ENCODE data around the gene FAM83E. TPM values are rescaled to one million over a fixed set of nuclear protein-coding genes. Genes with fewer than 3 reads are reported as not detected.

The FAM83E gene
- polyA plus RNA-seq, 2 of the 4 experiments (the other 2 are of a cell fraction), result 0.16 to 0.41 TPM

- Histone ChIP-seq H3K4me3 (no peak overlapping the region), H3K9me3 (no peaks in the 10 kb centered on the region), H3K4me2 (no peak overlapping the region), H3K4me1 (peaks cover 14% of the 10 kb centered on the region), H3K27ac (no peak overlapping the region)
- 79% methylated on average over 18 of the region's 30 CpGs for WGBS (ENCODE audit: missing lambda C conversion rate)
- TF ChIP-seq CTCF (IDR thresholded peaks at IDR 0.05) (no peak), KDM1A (IDR thresholded peaks at IDR 0.05; ENCODE audit: low read depth) (no peak), HDAC2 (IDR thresholded peaks at IDR 0.05) (no peak), CHD2 (IDR thresholded peaks at IDR 0.05; ENCODE audit: low read length, partially characterized antibody) (no peak)
- FAIRE-seq (no peak), ATAC-seq (peak; percentile 25 to 26; a peak in 3 of 6 replicates), DNase-seq (ENCODE audit: low read depth in 1 of 2, low spot score in 1 of 2) (no peak)
- CTCF ChIA-PET, result interaction anchor here (1.0 to 18.9 kb wide), 5 partner anchors 9 to 110 kb away, joined by 3 to 396 read pairs (median 7); no protein-coding TSS in a partner anchor
- POLR2A ChIA-PET, result no interaction called here
Measured at GRCh38 chr19:48598996-48599700, 15.7 kb downstream of the FAM83E start.

- no peak for TF ChIP-seq HOXB13 (CRISPR knock-in tag; IDR thresholded peaks at IDR 0.05; ENCODE audit: low read depth)
- TF ChIP-seq FOXS1 (CRISPR knock-in tag; IDR thresholded peaks at IDR 0.05), result no peak
- TF ChIP-seq KDM5A (IDR thresholded peaks at IDR 0.05), result no peak
- TF ChIP-seq ZFP36 (IDR thresholded peaks at IDR 0.05; ENCODE audit: borderline replicate concordance, partially characterized antibody), result peak; percentile 8
- FAIRE-seq, result no peak
- no peak for DNase-seq (ENCODE audit: low read depth in 1 of 2, low spot score in 1 of 2)
- Histone ChIP-seq H3K4me3 (no peak overlapping the region), H3K4me1 (peaks cover 3% of the 10 kb centered on the region), H3K27ac (no peak overlapping the region), H3K4me2 (no peak overlapping the region), H3K9me3 (no peaks in the 10 kb centered on the region)
- ChIA-PET POLR2A (no interaction called here), CTCF (interaction anchor here (0.7 to 1.7 kb wide), 6 partner anchors 8 to 107 kb away, joined by 3 to 8 read pairs (median 4); no protein-coding TSS in a partner anchor)
- ATAC-seq, result no peak
- WGBS (ENCODE audit: missing lambda C conversion rate), result 84% methylated on average over 39 of the region's 39 CpGs
Measured at GRCh38 chr19:48596679-48597465, 18.0 kb downstream of the FAM83E start.

DNA sequence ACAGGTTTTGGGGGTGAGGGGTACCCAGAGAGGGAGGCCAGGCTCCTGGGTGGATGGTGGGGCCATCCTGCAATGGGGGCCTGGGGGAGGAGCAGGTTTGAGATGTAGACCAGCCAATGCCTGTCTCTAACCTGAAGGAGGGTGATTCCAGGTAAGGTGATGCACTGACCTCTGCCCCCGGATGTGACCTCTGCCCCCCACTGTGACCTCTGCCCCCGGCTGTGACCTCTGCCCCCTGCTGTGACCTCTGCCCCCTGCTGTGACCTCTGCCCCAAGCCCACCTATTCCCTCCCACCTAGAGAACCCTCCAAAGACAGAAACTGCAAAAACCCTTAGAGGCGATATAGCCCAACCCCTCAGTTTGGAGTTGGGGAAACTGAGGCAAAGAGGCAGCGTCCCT is 18.6 kb downstream of the FAM83E start:
- ChIA-PET POLR2A (interaction anchor here (2.2 kb wide), 1 partner anchor 23 kb away, joined by 10 read pairs; the partner anchor contains the start of genes RPL18 and SPHK2), CTCF (interaction anchor here (0.9 to 14.4 kb wide), 6 partner anchors 9 to 257 kb away, joined by 3 to 396 read pairs (median 18); partner anchors contain the start of genes FAM83E and SPACA4)
- ATAC-seq (no peak), FAIRE-seq (no peak), DNase-seq (ENCODE audit: low read depth in 1 of 2, low spot score in 1 of 2) (no peak)
- no peaks in the 10 kb centered on the region for H3K4me1 ChIP-seq
- WGBS (ENCODE audit: missing lambda C conversion rate), result 71% methylated on average over 4 of the region's 4 CpGs
- no peak overlapping the region for H3K27ac ChIP-seq
- no peak for TF ChIP-seq CBX8 (IDR thresholded peaks at IDR 0.05)
- TF ChIP-seq, protein P1, sequence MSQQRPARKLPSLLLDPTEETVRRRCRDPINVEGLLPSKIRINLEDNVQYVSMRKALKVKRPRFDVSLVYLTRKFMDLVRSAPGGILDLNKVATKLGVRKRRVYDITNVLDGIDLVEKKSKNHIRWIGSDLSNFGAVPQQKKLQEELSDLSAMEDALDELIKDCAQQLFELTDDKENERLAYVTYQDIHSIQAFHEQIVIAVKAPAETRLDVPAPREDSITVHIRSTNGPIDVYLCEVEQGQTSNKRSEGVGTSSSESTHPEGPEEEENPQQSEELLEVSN (IDR thresholded peaks at IDR 0.05; ENCODE audit: borderline replicate concordance, low read depth), result no peak
- no peak for TF ChIP-seq POLR2AphosphoS2 (conservative IDR thresholded peaks at IDR 0.05; ENCODE audit: low read length)
- H3K9me3 ChIP-seq, result no peaks in the 10 kb centered on the region
- H3K4me3 ChIP-seq, result no peak overlapping the region
- H3K4me2 ChIP-seq, result no peak overlapping the region

DNA sequence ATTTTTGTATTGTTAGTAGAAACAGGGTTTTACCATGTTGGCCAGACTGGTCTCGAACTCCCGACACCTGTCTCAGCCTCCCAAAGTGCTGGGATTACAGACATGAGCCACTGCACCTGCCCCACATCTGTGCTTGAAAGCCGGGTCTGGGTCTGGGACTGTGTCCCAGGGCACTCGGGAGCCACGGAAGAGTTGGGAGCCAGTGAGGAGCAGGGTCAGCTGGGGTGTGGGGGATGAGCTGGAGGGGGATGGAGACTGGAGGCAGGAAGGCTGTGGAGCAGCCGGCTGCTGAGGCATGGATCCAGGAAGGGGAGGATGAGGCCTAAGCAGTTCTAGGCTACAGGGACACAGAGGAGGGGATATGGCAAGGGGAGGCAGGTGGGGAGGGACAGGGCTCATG is 19.0 kb downstream of the FAM83E start:
- 59% methylated on average over 6 of the region's 6 CpGs for WGBS (ENCODE audit: missing lambda C conversion rate)
- FAIRE-seq, result no peak
- no peaks in the 10 kb centered on the region for H3K9me3 ChIP-seq
- H3K4me1 ChIP-seq, result no peaks in the 10 kb centered on the region
- no peak overlapping the region for H3K4me2 ChIP-seq
- ATAC-seq, result peak in 1 of 2 experiments; percentile 19; a peak in 2 of 6 replicates
- POLR2A ChIA-PET, result interaction anchor here (0.5 to 2.2 kb wide), 2 partner anchors 23 to 93 kb away, joined by 5 to 10 read pairs; partner anchors contain the start of genes RPL18 and SPHK2
- H3K4me3 ChIP-seq, result no peak overlapping the region
- TF ChIP-seq ZFP36 (IDR thresholded peaks at IDR 0.05; ENCODE audit: borderline replicate concordance, partially characterized antibody), result peak; percentile 5
- TF ChIP-seq, protein P2, sequence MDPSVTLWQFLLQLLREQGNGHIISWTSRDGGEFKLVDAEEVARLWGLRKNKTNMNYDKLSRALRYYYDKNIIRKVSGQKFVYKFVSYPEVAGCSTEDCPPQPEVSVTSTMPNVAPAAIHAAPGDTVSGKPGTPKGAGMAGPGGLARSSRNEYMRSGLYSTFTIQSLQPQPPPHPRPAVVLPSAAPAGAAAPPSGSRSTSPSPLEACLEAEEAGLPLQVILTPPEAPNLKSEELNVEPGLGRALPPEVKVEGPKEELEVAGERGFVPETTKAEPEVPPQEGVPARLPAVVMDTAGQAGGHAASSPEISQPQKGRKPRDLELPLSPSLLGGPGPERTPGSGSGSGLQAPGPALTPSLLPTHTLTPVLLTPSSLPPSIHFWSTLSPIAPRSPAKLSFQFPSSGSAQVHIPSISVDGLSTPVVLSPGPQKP (IDR thresholded peaks at IDR 0.05; ENCODE audit: low read depth, low read length), result no peak
- CTCF ChIA-PET, result interaction anchor here (0.9 to 14.4 kb wide), 7 partner anchors 9 to 257 kb away, joined by 3 to 396 read pairs (median 9); partner anchors contain the start of genes FAM83E and SPACA4
- no peak overlapping the region for H3K27ac ChIP-seq
- DNase-seq (ENCODE audit: low read depth in 1 of 2, low spot score in 1 of 2), result no peak
